ENCODE measurements around the gene CACNA2D3.
"Not testable (repeated sequence)": the region's sequence is repeated elsewhere in the genome, so short reads cannot be mapped to it uniquely, and the experiment has no call there.

The CACNA2D3 gene

GRCh38 chr3:54378184-54378583, 255.8 kb downstream of the CACNA2D3 start:
- no peak for DNase-seq

- no peak for DNase-seq
Measured at GRCh38 chr3:54384279-54384678, 261.9 kb downstream of the CACNA2D3 start.

GRCh38 chr3:54390582-54390981, 268.2 kb downstream of the CACNA2D3 start:
- no peak for DNase-seq

- DNase-seq: no peak
Measured at GRCh38 chr3:54393150-54393549, 270.8 kb downstream of the CACNA2D3 start.

- DNase-seq: no peak
Measured at GRCh38 chr3:54408328-54408727, 286.0 kb downstream of the CACNA2D3 start.

GRCh38 chr3:54421943-54422342, 299.6 kb downstream of the CACNA2D3 start:
- DNase-seq: no peak

- DNase-seq: no peak
Measured at GRCh38 chr3:54424292-54424691, 301.9 kb downstream of the CACNA2D3 start.

GRCh38 chr3:54426381-54426780, 304.0 kb downstream of the CACNA2D3 start:
- DNase-seq: no peak

- DNase-seq: no peak
Measured at GRCh38 chr3:54427501-54427900, 305.1 kb downstream of the CACNA2D3 start.

- DNase-seq: peak; percentile 43 to 68 (median 58)
Measured at GRCh38 chr3:54427941-54428871, 305.9 kb downstream of the CACNA2D3 start.

GRCh38 chr3:54432975-54433374, 310.6 kb downstream of the CACNA2D3 start:
- no peak for DNase-seq

- peak in 1 of 4 experiments; percentile 2 for DNase-seq
Measured at GRCh38 chr3:54433846-54434245, 311.5 kb downstream of the CACNA2D3 start.

GRCh38 chr3:54434756-54435155, 312.4 kb downstream of the CACNA2D3 start:
- no peak for DNase-seq

GRCh38 chr3:54437271-54437670, 314.9 kb downstream of the CACNA2D3 start:
- no peak for DNase-seq

GRCh38 chr3:54443561-54444161, 321.3 kb downstream of the CACNA2D3 start:
- DNase-seq: no peak

- DNase-seq: no peak
Measured at GRCh38 chr3:54445630-54446029, 323.3 kb downstream of the CACNA2D3 start.

GRCh38 chr3:54447427-54447826, 325.1 kb downstream of the CACNA2D3 start:
- DNase-seq: no peak

- no peak for DNase-seq
Measured at GRCh38 chr3:54454806-54455205, 332.5 kb downstream of the CACNA2D3 start.

GRCh38 chr3:54458357-54458756, 336.0 kb downstream of the CACNA2D3 start:
- DNase-seq: no peak

GRCh38 chr3:54464554-54464953, 342.2 kb downstream of the CACNA2D3 start:
- DNase-seq: not testable (repeated sequence)

GRCh38 chr3:54476891-54477290, 354.5 kb downstream of the CACNA2D3 start:
- no peak for DNase-seq

- DNase-seq: no peak
Measured at GRCh38 chr3:54481606-54482365, 359.4 kb downstream of the CACNA2D3 start.

- DNase-seq: no peak
Measured at GRCh38 chr3:54484334-54484733, 362.0 kb downstream of the CACNA2D3 start.
